HG03139 (cell line): ENCODE results near the gene PNMT.

Experiments used
- ATAC-seq: cut with Tn5 transposase; IDR thresholded peaks from one replicate; pipeline ENCODE4 v1.9.1; 2021; ENCODE audit not compliant: unreplicated experiment

Gene PNMT

DNA sequence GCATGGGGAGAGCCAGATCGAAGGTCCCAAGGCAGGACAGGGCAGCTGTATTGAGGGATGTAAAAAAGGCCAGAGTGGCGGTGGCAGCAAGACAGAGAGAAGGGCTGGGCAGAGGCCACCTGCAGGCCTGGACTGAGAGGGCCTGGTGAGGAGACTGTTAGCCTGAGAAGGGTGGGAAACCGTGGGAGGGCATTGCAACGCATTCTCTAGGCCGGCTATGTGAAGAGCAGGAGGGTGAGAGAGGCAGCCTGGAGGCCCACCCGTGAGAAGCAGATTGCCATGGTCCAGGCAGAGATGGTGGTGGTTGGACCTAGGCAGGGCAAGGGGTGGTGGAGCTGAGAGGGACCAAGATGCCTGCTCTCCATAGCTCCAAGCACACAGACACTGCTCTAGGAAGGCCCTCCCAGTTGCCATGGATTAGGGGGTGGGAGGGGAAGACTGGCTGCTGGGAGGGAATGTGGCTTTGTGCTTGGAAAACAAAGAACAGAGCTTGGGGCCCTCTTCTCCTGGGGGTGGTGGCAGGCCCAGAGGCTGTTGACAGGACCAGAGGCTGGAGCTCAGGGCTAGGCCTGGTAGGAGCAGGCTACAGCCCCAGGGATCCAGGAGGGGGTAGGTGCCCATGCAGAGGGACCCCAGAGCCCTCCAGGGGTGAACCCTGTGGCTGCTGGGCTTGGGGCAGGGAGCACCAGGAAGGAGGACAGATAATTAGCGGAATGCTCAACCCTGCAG, 15.5 kb upstream of the PNMT start:
- ATAC-seq, result no peak

DNA sequence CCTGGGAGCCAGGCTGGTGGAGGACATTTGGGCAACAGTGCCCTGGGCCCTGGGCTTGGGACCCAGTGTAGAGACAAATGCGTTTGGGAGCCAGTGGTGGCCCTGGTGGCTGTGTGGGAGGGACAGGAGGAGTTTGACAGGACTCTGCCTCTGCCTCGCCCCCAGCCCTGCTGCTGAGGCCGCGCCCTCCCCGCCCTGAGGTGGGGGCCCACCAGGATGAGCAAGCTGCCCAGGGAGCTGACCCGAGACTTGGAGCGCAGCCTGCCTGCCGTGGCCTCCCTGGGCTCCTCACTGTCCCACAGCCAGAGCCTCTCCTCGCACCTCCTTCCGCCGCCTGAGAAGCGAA, 15.0 kb upstream of the PNMT start:
- no peak for ATAC-seq

- no peak for ATAC-seq
Observed at GRCh38 chr17:39653662-39654331, 14.5 kb upstream of the PNMT start.

DNA sequence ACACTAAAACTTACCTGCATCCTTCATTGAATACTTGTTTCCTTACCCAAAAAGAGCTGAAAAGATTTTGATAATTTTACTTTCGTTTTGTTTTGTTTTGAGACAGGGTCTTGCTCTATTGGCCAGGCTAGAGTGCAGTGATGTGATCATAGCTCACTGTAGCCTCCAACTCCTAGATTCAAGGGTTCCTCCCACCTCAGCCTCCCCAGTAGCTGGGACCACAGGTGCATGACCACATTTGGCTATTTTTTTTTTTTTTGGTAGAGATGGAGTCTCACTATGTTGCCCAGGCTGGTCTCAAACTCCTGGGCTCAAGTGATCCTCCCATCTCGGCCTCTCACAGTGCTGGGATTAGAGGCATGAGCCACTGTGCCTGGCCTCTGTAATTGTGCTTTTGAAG, 13.1 kb upstream of the PNMT start:
- no peak for ATAC-seq

GRCh38 chr17:39658346-39658745, 9.9 kb upstream of the PNMT start:
- ATAC-seq, result no peak

DNA sequence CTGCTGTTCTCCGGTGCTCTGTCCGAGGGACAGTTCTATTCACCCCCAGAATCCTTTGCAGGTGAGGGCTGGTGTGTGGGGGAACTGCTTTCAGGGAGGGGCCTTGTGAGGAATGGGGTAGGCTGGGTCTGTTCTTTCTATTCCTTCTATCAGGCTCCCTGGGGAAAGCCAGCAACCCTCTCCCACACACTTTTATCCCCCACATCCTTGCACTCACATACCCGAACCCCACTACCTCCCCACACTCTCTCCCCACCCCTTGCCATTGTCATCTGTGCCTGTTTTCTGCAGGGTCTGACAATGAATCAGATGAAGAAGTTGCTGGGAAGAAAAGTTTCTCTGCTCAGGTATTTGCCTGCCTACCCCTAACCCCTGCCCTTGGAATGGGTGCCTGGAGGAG, 9.5 kb upstream of the PNMT start:
- no peak for ATAC-seq

DNA sequence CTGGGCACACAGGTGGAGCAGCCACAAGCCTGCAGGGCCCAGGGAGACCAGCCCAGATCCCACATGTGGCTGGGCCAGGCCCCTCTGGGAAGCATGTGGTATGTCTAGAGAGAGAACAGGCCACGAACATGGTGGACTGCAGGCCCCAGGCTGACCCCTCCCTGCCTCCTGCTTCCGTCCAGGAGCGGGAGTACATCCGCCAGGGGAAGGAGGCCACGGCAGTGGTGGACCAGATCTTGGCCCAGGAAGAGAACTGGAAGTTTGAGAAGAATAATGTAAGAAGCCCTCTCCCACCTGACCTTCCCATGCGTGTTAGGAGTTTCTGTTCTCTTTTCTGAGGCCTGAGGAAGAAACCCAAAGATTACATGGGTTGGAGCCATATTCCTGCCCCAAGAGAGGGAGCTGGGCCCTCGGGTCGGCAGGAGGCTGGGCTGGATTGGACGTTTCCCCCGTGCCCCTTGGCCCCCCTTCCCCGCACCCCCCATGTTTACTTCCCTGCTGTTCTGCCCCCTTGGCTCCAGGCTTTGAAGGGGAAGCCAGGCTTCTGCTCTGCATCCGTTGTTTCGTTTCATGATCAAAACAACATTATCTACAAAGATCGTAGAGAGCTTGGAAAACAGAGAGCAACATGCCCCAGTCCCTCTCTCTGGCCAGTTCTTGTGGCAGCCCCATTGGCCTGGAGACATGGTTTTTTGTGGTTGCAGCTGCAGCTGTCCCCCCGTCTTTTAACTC, 8.8 kb upstream of the PNMT start:
- no peak for ATAC-seq

DNA sequence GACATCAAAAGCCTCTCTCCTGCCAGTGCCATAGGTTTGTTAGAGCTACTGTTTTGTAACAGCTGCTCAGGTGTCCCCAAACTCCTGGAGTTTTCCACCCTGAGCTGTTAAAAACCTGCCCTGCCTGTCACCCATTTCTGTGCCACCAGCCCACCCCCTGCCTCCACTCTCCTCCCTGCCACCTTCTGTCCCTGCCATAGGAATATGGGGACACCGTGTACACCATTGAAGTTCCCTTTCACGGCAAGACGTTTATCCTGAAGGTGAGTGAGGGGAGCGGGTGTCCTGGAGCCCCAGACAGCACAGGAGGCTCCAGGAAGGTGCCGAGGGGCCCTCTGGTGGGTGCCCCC, 8.3 kb upstream of the PNMT start:
- no peak for ATAC-seq

DNA sequence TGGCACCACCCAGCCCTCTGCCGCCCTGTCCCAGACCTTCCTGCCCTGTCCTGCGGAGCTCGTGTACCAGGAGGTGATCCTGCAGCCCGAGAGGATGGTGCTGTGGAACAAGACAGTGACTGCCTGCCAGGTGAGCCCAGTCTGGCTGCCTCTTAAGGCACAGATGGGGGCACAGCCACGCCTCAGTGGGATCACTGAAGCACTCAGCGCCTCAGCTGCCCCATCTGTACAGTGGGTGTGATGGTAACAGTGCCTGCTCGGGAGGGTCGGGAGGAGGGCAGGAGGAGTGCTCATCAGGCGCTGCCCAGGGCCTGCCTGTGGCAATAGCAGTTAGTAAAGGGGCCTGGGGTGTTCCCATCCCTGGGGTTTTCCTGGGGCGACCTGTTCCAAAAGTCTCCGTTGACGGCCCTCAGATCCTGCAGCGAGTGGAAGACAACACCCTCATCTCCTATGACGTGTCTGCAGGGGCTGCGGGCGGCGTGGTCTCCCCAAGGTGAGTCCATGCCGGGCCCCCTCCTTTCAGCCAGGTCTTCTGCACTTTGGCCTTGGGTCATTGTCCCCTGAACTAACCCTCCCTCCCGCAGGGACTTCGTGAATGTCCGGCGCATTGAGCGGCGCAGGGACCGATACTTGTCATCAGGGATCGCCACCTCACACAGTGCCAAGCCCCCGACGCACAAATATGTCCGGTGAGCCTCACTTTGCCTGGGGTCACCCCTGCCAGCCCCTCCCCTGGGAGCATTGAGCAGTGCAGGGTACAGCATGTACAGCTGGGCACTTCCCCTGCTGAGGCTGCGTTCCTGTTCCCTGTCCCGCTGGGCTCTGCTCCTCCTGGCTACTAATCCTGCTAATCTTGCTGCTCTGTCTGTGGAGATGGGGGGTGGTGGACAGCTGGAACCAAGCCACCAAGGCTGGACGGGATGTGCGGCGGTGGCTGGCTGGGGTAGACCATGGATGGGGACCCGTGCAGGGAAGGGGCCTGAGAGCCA, 7.6 kb upstream of the PNMT start:
- ATAC-seq, result no peak

GRCh38 chr17:39661744-39662541, 6.3 kb upstream of the PNMT start:
- no peak for ATAC-seq

GRCh38 chr17:39662551-39663339, 5.5 kb upstream of the PNMT start:
- ATAC-seq, result no peak

DNA sequence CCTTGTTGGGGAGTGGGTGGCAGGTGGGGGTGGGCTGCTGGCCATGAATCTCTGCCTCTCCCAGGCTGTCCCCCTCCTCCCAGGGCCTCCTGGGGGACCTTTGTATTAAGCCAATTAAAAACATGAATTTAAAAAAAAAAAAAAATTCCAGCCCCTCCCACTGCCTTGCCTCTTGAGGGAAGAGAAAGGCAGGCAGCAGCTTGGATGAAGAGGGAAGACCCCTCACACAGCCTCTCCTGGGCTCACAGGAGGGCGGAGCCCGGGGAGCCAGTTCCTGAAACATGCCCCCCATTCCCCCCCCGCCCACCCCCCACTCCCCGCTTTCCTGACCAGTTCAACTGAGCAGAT, 4.9 kb upstream of the PNMT start:
- ATAC-seq, result no peak

GRCh38 chr17:39663688-39664580, 4.3 kb upstream of the PNMT start:
- no peak for ATAC-seq

DNA sequence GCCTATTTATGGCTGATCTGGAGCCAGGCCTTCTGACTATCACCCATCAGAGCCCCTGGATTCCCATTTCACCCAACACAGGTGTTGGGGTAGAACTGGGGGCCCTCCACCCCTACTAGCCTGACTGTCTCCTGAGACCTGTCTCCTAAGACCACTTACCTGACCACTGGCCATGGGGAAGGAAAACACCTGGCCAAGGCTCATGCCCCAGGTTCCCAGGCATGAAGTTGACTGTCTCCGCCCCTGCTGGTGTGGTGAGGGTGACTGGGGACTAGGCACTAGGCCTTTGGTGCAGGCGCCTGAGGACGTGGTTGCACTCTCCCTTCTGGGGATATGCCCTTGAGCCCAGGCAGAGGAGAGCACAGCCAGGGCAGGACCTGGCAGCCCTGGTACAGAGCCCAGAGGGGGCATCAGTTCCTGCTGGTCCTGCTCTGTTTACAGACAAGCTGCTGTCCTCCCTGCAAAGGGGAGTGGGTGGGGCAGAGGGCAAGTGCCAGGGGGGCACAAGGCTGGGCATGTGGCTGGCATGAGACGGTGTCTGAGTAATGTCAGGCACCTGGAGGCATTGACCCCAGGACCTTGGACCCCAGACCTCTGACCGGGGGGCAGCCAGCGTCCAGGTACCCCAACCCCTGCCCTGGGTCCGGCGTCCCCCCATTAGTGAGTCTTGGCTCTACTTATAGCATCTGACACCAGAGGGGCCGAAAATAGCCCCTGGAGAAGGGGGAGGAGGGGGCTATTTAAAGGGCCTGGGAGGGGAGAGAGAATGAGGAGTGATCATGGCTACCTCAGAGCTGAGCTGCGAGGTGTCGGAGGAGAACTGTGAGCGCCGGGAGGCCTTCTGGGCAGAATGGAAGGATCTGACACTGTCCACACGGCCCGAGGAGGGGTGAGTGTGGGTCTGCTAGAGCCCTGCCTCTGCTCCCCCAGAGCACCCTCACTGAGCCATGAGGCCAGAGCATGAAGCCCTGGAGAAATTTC, 3.4 kb upstream of the PNMT start, which contains the start of gene TCAP:
Gene TCAP (plus strand): TSS at position 769 of the 981 bp plus-strand sequence. CDS start 11 bp downstream, at position 780.
- no peak for ATAC-seq

GRCh38 chr17:39665642-39666224, 2.5 kb upstream of the PNMT start:
- no peak for ATAC-seq

- ATAC-seq, result no peak
Observed at GRCh38 chr17:39666231-39666600, 2.0 kb upstream of the PNMT start.
